NCI-H146 (cell line): ENCODE data around the gene GATA3.

Experiments used
- DNase-seq: peaks from one replicate; lab custom pipeline; 2025; lab: John Stamatoyannopoulos, UW

GATA3 gene

DNA sequence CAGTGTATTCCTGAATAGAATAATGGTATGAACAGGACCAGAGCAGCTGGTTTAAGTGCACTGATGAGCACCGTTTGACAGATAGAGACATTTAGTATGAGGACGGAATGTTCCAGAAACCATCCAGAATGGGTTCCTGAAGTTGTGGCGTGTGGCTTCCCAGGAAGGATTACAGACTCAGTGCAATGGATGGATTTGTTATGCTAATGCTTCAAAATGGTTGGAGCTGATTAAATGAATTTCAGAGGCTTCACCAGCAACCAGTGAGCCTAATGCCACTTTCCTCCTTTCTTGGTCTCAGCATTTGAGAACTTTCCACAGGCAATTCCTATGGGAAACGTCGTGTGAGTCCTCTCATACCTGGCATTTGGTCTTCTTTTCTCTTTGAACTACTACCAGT lies 9.9 kb downstream of the GATA3 start:
- DNase-seq: no peak

- no peak for DNase-seq
Measured at GRCh38 chr10:8065651-8066050, 11.2 kb downstream of the GATA3 start.

GRCh38 chr10:8066124-8066523 lies 11.6 kb downstream of the GATA3 start:
- no peak for DNase-seq

DNA sequence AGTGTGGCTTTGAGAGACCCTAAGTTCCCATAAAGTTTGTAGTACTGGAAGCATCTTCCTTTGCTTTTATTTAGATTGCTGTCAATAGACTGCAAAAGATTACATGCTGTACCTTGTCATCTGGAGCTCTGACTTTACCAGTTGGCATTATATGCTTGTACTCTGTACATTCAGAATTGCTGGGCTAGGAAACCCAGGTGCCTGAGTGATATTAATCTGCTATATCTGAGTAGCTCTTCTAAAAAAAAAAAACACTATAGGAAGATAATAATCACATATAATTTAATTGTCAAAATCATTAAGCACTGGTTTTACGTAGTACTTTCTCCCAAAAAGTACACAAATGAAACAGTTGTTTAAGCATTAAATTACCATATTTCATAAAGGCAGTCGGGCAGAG lies 12.3 kb downstream of the GATA3 start:
- DNase-seq: no peak

DNA sequence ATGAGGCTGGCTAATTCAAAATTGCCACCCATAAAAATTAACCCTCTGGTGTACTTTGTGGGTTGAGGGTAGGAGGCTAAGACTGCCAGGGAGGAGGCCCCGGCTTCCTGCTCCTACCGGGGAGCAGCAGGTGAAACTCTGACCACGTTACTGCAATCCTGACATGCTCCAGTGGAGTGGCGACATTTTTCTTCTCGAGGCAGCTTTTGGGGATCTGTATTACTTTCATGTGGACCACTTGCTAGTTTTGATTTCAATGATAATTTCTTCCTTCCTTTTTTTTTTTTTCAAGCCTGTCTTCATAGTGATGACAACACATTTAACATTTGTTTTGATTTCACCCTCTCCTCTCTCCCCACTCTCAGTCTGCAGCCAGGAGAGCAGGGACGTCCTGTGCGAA lies 14.6 kb downstream of the GATA3 start:
- no peak for DNase-seq

DNA sequence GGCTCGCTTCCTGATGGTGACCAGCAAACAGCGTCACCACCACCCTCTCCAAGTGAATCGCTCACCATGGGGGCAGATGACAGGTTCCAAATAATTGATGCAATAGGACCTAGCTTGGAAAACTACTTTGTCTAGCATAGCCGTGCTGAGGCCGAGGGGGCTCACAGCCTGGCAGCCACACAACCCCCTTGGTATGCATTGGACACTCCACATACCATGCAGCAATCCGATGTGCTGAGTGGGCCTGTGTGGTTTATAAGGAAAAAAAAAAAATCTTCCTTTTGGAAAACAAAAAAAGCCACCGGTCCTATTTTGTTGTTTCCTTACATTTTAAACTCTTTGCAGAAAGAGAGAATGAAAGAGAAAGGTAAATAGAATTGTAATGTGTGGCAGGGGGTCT lies 15.1 kb downstream of the GATA3 start:
- DNase-seq: no peak

GRCh38 chr10:8070440-8070839 lies 16.0 kb downstream of the GATA3 start:
- no peak for DNase-seq

DNA sequence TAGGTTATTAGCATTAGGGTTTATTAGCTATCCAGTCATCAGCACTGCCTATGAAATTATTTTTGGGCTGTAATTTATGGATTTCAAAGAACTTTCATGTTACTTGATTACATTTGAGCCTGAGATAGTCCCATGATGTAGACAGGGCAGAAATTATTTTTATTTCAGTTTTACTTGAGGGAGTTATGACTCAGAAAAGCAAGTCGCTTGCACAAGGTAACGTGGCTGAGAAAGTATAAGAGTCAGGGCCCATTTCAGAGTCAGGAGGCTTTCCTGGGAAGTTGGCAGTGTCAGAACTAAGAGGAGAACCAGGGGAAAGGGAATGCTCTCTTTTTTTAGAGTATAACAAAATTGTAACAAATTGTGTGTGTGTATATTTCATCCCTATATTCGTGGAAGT lies 16.5 kb downstream of the GATA3 start:
- no peak for DNase-seq

DNA sequence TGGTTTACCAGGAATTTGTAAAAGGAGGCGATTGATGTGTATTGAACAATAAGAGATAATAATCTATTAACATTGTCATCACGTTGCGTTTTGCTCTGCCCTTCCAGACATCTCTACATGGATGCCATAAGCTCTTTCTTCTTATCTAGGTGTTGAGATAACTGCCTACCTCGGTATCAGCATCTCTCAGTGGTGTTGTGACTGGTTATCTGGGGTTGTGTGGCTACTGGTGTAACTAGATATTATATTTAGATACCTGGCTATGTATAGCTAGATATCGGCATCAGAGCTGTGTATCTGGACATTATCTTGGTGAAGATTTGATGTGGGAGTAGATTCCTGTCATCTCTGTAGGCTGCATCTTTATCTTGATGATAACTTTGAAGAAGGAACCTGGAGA lies 17.2 kb downstream of the GATA3 start:
- DNase-seq: no peak

- no peak for DNase-seq
Measured at GRCh38 chr10:8072211-8072610, 17.7 kb downstream of the GATA3 start.

DNA sequence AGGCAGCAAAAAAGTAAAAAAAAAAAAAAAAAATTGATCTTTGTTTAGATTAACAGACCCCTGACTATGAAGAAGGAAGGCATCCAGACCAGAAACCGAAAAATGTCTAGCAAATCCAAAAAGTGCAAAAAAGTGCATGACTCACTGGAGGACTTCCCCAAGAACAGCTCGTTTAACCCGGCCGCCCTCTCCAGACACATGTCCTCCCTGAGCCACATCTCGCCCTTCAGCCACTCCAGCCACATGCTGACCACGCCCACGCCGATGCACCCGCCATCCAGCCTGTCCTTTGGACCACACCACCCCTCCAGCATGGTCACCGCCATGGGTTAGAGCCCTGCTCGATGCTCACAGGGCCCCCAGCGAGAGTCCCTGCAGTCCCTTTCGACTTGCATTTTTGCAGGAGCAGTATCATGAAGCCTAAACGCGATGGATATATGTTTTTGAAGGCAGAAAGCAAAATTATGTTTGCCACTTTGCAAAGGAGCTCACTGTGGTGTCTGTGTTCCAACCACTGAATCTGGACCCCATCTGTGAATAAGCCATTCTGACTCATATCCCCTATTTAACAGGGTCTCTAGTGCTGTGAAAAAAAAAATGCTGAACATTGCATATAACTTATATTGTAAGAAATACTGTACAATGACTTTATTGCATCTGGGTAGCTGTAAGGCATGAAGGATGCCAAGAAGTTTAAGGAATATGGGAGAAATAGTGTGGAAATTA lies 19.4 kb downstream of the GATA3 start:
- no peak for DNase-seq

- no peak for DNase-seq
Measured at GRCh38 chr10:8074881-8075280, 20.4 kb downstream of the GATA3 start.

DNA sequence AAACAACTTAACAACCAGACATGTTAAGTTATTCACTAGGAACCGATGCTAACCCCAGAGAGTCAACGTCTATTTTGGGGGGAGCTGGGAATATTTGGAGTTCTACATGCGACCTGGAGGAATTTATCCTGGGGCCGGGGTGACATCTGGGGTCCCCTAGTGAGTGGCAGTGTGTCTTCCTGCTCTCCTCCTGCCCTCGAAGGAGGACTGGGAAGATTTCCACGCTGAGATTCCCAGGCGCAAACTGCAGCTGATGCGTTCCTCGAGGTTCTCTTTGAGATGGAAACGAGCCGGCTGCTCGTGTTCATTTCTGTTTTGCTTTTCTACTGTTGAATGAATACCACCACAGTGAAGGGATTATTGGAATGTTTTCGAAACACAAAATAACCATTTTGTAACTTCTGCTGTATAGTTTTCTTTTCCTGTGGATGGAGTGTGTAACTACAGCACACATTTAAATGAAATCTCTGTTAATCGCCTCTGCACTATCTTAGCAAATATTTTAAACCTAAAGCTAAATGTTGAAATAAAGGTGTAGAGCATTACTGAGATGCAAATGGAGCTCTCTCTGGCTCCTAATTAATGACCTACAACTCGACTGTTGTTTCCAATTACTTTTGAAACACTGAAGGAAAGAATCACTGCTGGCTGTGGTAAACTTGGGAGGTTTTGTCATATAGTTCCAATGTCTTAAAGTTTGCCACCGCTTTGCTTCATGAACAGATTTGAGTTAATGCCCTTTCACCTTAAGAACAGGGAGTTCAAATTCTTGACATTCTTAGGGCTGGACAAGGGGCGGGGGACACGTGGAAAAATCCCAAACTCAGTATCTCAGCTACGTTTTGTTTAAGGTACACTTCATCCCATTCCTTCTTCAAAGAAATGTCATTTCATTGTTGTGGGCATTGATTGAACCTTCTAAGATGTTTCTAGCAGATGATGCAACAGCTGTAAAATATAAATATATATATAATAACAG lies 21.1 kb downstream of the GATA3 start:
- DNase-seq: no peak

GRCh38 chr10:8076933-8077332 lies 22.4 kb downstream of the GATA3 start:
- no peak for DNase-seq

GRCh38 chr10:8078027-8078426 lies 23.5 kb downstream of the GATA3 start:
- DNase-seq: no peak

DNA sequence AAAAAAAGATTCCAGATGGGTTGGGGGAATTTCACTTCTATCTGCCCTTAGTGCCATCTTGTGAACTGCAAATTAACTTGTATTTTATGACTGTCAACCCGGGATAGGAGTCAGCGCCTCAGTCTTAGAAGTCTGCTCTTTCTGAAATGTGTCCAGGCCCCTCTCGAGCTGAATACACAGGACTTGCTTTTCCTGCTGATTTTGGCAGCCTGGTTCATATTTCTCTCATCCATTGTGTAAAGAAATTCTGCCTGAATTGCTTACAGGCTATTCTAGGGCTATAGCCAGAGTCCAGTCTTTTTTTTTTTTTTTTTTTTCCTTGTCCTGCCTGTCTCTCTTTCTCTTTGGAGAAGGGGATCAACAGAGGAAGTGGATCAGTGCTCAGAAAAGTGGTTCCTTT lies 24.6 kb downstream of the GATA3 start:
- DNase-seq: no peak

GRCh38 chr10:8084799-8085198 lies 30.3 kb downstream of the GATA3 start:
- DNase-seq: no peak

DNA sequence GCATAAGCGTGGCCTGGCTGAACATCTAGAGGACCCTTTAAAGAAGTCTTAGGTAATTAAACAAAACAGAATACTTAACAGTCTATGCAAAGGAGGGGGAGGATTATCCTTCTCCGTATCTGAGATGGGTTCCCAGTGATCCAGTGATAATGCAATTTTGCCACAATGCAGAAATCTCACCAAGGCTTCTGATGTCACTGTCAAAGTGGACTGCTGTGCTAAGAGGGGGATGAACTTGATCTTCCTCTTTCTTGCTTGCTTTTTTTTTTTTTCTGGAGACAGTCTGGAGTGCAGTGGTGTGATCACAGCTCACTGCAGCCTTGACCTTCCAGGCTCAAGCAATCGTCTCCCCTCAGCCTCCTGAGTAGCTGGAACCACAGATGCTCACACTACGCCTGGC lies 30.8 kb downstream of the GATA3 start:
- DNase-seq: no peak

GRCh38 chr10:8086315-8086714 lies 31.8 kb downstream of the GATA3 start:
- no peak for DNase-seq

- DNase-seq: no peak
Measured at GRCh38 chr10:8088504-8088903, 34.0 kb downstream of the GATA3 start.

DNA sequence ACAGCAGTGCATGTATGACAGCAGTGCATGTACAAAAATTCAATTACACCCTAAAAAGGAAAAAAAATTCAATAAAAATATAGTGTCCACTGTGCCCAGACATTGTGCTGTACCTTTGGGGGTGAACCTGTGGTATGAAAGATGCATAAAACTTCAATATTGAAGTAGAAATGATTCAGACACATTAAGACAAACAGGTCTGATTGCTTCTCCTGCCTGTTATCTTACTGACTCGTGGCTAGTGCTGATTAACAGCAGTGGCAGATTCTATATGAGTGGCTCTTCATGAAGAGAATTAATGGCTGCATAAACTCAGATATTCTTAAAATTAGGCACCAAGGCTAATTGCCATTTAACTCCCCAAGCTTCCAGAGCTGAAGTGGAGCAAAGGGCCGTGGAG lies 37.9 kb downstream of the GATA3 start:
- no peak for DNase-seq

DNA sequence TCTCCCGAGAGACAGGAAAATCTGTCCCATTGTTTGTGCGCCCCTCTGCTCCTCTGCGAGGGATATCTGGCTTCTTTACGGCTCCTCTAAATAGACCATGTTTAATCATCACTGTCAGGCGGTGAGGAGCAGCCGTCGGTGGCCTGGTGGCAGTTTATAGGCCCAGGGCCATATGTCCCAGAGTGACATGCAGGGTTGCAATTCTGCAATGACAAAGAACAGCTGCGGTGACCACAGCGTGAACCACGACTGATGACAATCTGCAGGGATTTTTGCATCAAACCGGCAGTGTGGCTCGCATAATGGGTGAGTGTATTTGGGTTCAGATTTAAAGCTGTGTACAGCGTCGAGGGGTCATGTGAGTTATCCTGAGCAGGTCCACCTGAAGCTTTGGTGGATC lies 41.5 kb downstream of the GATA3 start:
- no peak for DNase-seq

GRCh38 chr10:8096931-8097330 lies 42.4 kb downstream of the GATA3 start:
- no peak for DNase-seq
